NOMO-1 treated with dmso at 0.1 percent for 144 hours (cell line): ENCODE results near the gene ANGPTL8.

Experiments used
- DNase-seq: peaks from one replicate; lab custom pipeline; 2025; ENCODE audit not compliant: unreplicated experiment; lab: John Stamatoyannopoulos, UW

The ANGPTL8 gene

DNA sequence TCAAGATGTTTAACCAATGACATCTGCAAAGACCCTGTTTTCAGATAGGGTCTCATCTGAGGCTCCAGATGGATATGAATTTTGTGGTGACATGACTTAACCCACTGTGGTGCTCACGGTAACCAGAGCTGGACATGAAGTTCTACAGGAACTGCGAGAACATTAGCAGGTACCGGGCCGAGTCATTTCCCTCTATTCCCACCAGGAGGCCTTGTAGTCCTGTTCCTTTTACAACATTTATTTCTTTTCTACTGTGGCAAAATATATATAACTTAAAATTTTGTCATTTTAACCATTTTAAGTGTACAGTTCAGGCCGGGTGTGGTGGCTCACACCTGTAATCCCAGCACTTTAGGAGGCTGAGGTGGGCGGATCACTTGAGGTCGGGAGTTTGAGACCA lies 48.9 kb downstream of the ANGPTL8 start:
- no peak for DNase-seq

DNA sequence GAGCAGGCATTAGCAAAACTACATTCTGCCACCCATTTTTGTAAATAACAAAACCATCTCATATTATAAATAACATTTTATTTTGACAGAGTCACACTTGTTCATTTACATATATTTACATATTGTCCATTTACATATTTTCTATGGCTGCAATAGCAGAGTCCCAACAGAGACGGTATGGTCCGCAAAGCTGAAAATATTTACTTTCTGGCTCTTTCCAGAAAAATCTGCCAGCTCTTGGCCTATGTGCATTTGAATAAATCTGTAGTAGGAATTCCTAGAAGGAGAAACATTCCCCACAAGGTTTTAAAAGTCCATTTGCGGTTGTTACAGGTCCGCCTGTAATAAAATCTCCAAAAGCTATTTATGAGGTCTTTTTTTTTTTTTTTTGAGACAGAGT lies 50.8 kb downstream of the ANGPTL8 start:
- no peak for DNase-seq

DNA sequence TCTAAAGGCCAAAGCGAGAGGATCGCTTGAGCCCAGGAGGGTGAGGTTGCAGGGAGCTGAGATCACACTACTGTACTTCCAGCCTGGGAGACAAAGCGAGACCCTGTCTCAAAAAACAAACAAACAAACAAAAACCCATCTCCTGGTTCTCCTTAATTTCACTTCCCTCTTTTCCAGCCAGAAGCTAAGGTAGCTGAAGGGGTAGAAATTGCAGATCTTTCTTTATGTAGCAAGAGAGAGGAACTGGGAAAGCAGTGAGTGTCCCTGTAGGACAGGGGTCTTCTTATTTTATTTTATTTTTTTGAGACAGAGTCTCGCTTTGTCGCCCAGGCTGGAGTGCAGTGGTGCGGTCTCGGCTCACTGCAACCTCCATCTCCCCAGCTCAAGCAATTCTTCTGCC lies 52.0 kb downstream of the ANGPTL8 start:
- no peak for DNase-seq
